Activated T-helper 1 cell treated with Interleukin-2 at 50 U/mL for 16 hours (primary cell): ENCODE results near the gene C16orf89.

ENCODE experiments used
- DNase-seq: peaks from one replicate; pipeline ENCODE4 v3.0.0-alpha.2; 2020; ENCODE audit warnings: low read depth

The C16orf89 gene

DNA sequence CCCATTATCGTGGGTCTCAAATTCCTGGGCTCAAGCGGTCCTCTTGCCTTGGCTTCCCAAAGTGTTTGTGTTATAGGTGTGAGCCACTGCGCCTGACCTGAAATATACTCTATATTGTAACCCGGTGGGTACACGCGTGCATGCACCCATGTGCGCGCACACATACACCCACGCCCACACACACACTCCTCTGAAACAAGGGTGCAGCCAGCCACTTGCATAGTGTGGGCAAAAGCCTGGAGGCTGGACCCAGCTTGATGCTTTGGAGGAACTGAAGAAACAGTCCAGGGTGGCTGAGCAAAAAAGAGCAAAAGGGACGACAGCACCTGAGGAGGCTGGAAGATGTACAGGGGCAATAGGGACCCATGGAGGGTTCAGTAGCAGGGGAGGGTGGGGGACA, 61.9 kb downstream of the C16orf89 start:
- DNase-seq, result no peak

DNA sequence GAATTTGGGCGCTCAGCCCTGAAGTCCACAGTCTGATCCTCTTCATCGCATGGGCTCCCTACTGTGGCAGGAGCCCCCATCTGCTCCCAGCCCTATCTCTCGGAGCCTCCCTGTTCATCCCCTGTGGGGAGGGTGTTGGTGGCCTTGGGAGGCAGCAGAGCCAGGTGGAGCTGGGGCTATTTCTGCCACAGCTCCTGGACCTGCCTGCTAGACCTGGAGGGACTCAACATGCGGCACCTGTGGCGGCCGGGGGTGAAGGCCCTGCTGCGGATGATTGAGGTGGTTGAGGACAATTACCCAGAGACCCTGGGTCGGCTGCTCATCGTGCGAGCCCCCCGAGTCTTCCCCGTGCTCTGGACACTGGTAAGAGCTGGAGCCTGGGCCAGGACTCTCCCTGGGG, 62.5 kb downstream of the C16orf89 start:
- DNase-seq, result no peak

DNA sequence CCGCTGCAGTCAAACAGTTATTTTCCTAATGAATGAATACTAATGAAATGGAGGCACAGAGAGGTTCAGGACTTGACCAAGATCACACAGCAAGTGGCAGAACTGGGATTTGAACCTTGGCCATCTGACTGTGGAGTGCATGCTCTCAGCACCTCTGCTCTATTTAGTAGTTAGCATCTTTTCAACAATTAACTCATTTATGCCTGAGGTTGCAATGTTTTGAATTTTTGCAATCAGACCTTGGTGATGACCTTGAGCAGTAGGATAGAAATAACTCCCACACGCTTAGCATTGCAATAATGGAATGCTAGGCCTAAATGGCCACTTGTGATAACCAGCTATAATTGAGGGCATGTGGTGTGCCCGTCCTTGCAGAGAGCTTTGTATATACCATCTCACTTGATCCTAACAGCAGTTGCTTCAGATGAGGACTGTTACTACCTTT, 63.0 kb downstream of the C16orf89 start:
- no peak for DNase-seq

DNA sequence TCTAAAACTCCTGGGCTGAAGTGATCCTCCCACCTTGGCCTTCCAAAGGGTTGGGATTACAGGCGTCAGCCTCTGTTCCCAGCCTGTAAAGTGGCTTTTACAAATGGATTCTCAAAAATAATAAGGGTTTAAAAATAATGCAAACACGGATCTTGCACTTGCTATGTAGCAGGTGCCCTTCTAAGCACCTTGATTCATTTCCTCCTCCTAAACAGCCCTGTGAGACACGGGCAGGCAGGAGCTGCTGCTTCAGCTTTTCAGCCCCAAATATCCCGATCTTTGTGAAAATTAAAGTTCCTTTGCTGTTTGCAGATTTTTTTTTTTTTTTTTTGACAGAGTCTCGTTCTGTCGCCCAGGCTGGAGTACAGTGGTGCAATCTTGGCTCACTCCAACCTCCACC, 63.8 kb downstream of the C16orf89 start:
- no peak for DNase-seq

DNA sequence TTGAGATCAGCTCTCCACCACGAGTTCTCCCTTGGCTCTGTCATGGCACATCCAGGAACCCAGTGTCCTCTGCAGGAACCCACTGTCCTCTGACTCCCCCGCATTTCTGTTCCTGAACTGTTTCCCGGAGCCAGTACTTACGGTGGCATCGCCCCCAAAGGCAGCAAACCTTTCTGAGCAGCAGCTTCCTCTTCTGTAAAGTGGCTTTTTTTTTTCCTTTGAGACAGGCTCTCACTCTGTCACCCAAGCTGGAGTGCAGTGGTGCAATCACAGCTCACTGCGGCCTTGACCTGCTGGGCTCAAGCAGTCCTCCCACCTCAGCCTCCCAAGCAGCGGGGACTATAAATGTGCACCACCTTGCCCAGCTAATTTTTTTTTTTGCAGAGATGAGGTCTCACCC, 64.2 kb downstream of the C16orf89 start:
- no peak for DNase-seq

DNA sequence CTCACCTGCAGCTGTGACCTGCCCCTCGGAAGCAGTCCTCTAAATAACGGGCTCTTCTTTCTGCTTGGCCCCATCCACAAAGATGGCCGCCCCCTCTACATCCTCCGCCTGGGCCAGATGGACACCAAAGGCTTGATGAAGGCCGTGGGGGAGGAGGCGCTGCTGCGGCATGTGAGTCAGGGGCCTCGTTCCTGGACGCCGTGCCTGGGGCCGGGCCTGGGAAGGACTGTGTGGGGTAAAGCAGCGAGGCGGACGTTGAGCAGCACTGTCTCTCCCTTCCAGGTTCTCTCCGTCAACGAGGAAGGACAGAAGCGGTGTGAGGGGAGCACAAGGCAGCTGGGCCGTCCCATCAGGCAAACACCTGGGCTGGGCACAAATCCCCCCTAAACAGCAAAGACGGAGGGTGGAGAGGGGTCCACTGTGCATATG, 65.2 kb downstream of the C16orf89 start:
- DNase-seq, result no peak

DNA sequence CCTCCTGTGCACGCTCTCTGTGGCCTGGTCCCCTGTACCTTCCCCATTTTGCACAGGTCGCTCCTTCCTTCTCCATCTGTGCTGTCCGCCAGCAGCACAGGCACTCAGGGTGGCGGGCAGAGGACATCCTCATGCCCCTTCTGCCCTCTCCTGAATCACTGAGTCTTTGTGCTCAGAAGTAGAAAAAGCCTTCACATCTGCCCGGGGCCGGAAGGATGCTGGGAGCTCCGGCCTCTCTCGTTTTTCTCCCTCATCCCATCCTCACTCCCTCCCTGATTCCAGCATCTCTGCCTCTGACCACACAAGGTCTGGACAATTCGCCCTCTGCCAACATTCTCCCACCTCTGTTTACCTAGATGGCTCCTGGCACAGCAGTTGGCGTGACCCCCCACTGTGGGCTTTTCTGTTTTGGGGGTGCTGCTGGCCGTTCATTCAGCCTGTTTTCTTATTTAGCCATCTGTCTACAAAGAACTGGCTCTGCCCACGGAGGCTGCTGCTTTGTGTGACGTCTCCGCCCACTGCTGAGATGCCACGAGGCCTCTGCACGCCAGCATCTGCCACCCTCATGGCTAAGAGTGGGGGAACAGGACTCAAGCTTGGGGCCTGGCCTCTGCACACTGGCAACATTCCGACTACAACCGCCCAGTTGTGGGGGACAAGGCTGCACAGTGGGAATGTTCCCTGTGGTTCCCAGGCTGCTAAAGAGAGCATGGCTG, 70.9 kb downstream of the C16orf89 start:
- DNase-seq, result no peak
